Panc1 (cell line): Measurements from ENCODE around the gene RASA3.

Experiments
- CTCF ChIP-seq: fragments of 450-650 bp; IDR thresholded peaks from 2 replicates; pipeline ENCODE4 v1.5.1; 2017; ENCODE audit warnings: mild to moderate bottlenecking
- SIN3A ChIP-seq: IDR thresholded peaks from 2 replicates; pipeline ENCODE4 v1.6.1; 2012; ENCODE audit warnings: low read depth, mild to moderate bottlenecking, low read length, moderate library complexity, borderline replicate concordance; ENCODE audit not compliant: insufficient read depth

GRCh38 chr13:113991676-113992179 lies 140.7 kb downstream of the RASA3 start:
- TF ChIP-seq SIN3A (no peak), CTCF (no peak)
